ENCODE results near the gene ATP5F1E. TPM values are rescaled to one million over a fixed set of nuclear protein-coding genes. Genes with fewer than 3 reads are reported as not detected.

Gene ATP5F1E
- polyA plus RNA-seq, 1 donor: 156 TPM

GRCh38 chr20:59006167-59006863, 25.8 kb downstream of the ATP5F1E start:
- DNase-seq (ENCODE audit: low read depth): no peak

GRCh38 chr20:59005523-59006166, 26.5 kb downstream of the ATP5F1E start:
- DNase-seq (ENCODE audit: low read depth): no peak

GRCh38 chr20:59004763-59005522, 27.2 kb downstream of the ATP5F1E start:
- DNase-seq (ENCODE audit: low read depth): no peak

GRCh38 chr20:59004493-59004762, 27.7 kb downstream of the ATP5F1E start:
- no peak for DNase-seq (ENCODE audit: low read depth)

- no peak for DNase-seq (ENCODE audit: low read depth)
Observed at GRCh38 chr20:59003836-59004492, 28.2 kb downstream of the ATP5F1E start.

- DNase-seq (ENCODE audit: low read depth): no peak
Observed at GRCh38 chr20:59002874-59003399, 29.2 kb downstream of the ATP5F1E start.

GRCh38 chr20:59002388-59002787, 29.7 kb downstream of the ATP5F1E start:
- no peak for DNase-seq (ENCODE audit: low read depth)

- no peak for DNase-seq (ENCODE audit: low read depth)
Observed at GRCh38 chr20:59001449-59002171, 30.5 kb downstream of the ATP5F1E start.

- DNase-seq (ENCODE audit: low read depth): no peak
Observed at GRCh38 chr20:59001068-59001448, 31.1 kb downstream of the ATP5F1E start.

- no peak for DNase-seq (ENCODE audit: low read depth)
Observed at GRCh38 chr20:59000326-59000725, 31.8 kb downstream of the ATP5F1E start.

- DNase-seq (ENCODE audit: low read depth): no peak
Observed at GRCh38 chr20:58998656-58999055, 33.5 kb downstream of the ATP5F1E start.

- no peak for DNase-seq (ENCODE audit: low read depth)
Observed at GRCh38 chr20:58997141-58997770, 34.9 kb downstream of the ATP5F1E start.

GRCh38 chr20:58996226-58996611, 35.9 kb downstream of the ATP5F1E start:
- no peak for DNase-seq (ENCODE audit: low read depth)

GRCh38 chr20:58995461-58996225, 36.5 kb downstream of the ATP5F1E start:
- no peak for DNase-seq (ENCODE audit: low read depth)

GRCh38 chr20:58994390-58995159, 37.6 kb downstream of the ATP5F1E start:
- no peak for DNase-seq (ENCODE audit: low read depth)

GRCh38 chr20:58993332-58994248, 38.5 kb downstream of the ATP5F1E start:
- DNase-seq (ENCODE audit: low read depth): no peak

GRCh38 chr20:58992911-58993310, 39.2 kb downstream of the ATP5F1E start:
- DNase-seq (ENCODE audit: low read depth): no peak

- no peak for DNase-seq (ENCODE audit: low read depth)
Observed at GRCh38 chr20:58991715-58992114, 40.4 kb downstream of the ATP5F1E start.

All from forelimb muscle (tissue), 1 donor.